H1 (cell line): Measurements from ENCODE around the gene CDK5RAP2. TPM values are rescaled to one million over a fixed set of nuclear protein-coding genes. Genes with fewer than 3 reads are reported as not detected.

Experiments used
- CHD7 ChIP-seq: fragments of 300-600 bp; sonication (generic); IDR thresholded peaks from 2 replicates; pipeline ENCODE4 v1.7.1; 2012; ENCODE audit warnings: low read length, moderate library complexity, mild to moderate bottlenecking, inconsistent platforms; ENCODE audit not compliant: insufficient replicate concordance
- HDAC2 ChIP-seq, 2 experiments: fragments of 300-600 bp in 1 of 2; sonication (generic) in 1 of 2; IDR thresholded peaks; 2 replicates each; pipeline ENCODE4 v1.6.1; 2011 to 2012; ENCODE audit warnings: low read depth in 2 of 2, low read length in 2 of 2, mild to moderate bottlenecking in 2 of 2, moderate library complexity in 2 of 2, borderline replicate concordance in 1 of 2, inconsistent platforms in 1 of 2
- KDM5A ChIP-seq: fragments of 200-600 bp; IDR thresholded peaks from 2 replicates; pipeline ENCODE4 v1.7.1; 2012; ENCODE audit warnings: mild to moderate bottlenecking, low read length, inconsistent platforms, mixed read lengths
- MAX ChIP-seq: IDR thresholded peaks from 2 replicates; pipeline ENCODE4 v1.6.1; 2012; ENCODE audit warnings: inconsistent platforms
- SP2 ChIP-seq: IDR thresholded peaks from 2 replicates; pipeline ENCODE4 v1.6.1; 2012; ENCODE audit warnings: mild to moderate bottlenecking, low read length, inconsistent platforms
- TEAD4 ChIP-seq: IDR thresholded peaks from 2 replicates; pipeline ENCODE4 v1.6.1; 2012; ENCODE audit warnings: low read depth, low read length, inconsistent platforms, mixed read lengths
- USF2 ChIP-seq: IDR thresholded peaks from 2 replicates; pipeline ENCODE4 v1.6.1; 2011; ENCODE audit warnings: low read length, improper control_type of control experiment
- polyA plus RNA-seq, 7 experiments: library from polyadenylated mRNA; depleted of rRNA in 3 of 7; stranded (reverse) in 5 of 7; unstranded in 2 of 7; fragments of >200 nt in 5 of 7; fragments of 200-250 nt in 2 of 7; gene quantifications; 1 replicate in 5 of 7; 2 replicates in 1 of 7; 4 replicates in 1 of 7; pipeline versions ENCODE4 v1.2.1 to v1.2.3, GENCODE V29; 2011 to 2013; ENCODE audit warnings: missing spikeins in 2 of 7, mixed read lengths in 2 of 7
- total RNA-seq: library from RNA; stranded (reverse); fragmentation: NEBNext Ultra II Directional; extraction: Animal tissue kit (Norgen Biotek cat#: 25700); gene quantifications from 2 replicates; pipeline ENCODE4 v1.2.1, GENCODE V29; 2021

Gene CDK5RAP2
- total and polyA plus RNA-seq, 2 of the 8 experiments (the other 6 are each of a cell fraction or from before 2014, with no cell fraction given) = 19.8 to 49.4 TPM

- TF ChIP-seq CHD7 (no peak), KDM5A (no peak), MAX (no peak), TEAD4 (no peak), HDAC2 (IDR thresholded peaks at IDR 0.05; ENCODE audit: borderline replicate concordance in 1 of 2, low read depth in 2 of 2, low read length in 2 of 2) (no peak), USF2 (no peak), SP2 (no peak)
- TF ChIP-seq, all 59 proteins: peak for 0
Observed at GRCh38 chr9:120526534-120526933, 53.4 kb downstream of the CDK5RAP2 start (continued).
